IMR-90 (cell line): ENCODE measurements around the gene ASTL. TPM values are rescaled to one million over a fixed set of nuclear protein-coding genes. Genes with fewer than 3 reads are reported as not detected.

Experiments
- ATAC-seq: fragments of 200-7000 bp; cut with Tn5 transposase; 2 replicates; pipeline ENCODE4 v1.9.1; 2020; ENCODE audit warnings: low read depth, mild to moderate bottlenecking, moderate library complexity
- BruUV-seq: library from RNA; stranded (reverse); fragments of 400-500 nt; replicated peaks from 2 replicates; lab custom pipeline; 2021; lab: Mats Ljungman, UMichigan
- CTCF ChIA-PET: fragments of 300-600 bp; formaldehyde crosslinking; extraction: SDS; loops from one replicate; lab custom pipeline; 2021; ENCODE audit warnings: antibody characterized with exemption; lab: Yijun Ruan, JAX
- POLR2A ChIA-PET: fragments of 300-600 bp; sonication (Branson Sonifier 250); formaldehyde crosslinking; loops from one replicate; lab custom pipeline; 2022; ENCODE audit warnings: antibody characterized with exemption; ENCODE audit not compliant: unreplicated experiment; lab: Charles Lee
- DNase-seq: peaks from one replicate; pipeline ENCODE4 v3.0.0; 2013
- H2AFZ ChIP-seq: replicated peaks from 2 replicates; pipeline ENCODE3; 2013; ENCODE audit warnings: low read length, mild to moderate bottlenecking; ENCODE audit not compliant: poor library complexity
- H2AK5ac ChIP-seq: 2 replicates; pipeline ENCODE4 v1.6.1; 2013; ENCODE audit warnings: low read depth, low read length, inconsistent platforms
- H2AK9ac ChIP-seq: replicated peaks from 2 replicates; pipeline ENCODE3; 2013; ENCODE audit warnings: mild to moderate bottlenecking, low read depth, low read length, moderate library complexity; ENCODE audit not compliant: poor library complexity
- H2BK120ac ChIP-seq: 2 replicates; pipeline ENCODE4 v1.6.1; 2013; ENCODE audit warnings: low read depth, low read length, inconsistent platforms
- H2BK15ac ChIP-seq: 3 replicates; pipeline ENCODE4 v1.6.1; 2013; ENCODE audit warnings: low read depth, low read length, inconsistent platforms
- H2BK20ac ChIP-seq: 2 replicates; pipeline ENCODE4 v1.6.1; 2013; ENCODE audit warnings: low read depth, mild to moderate bottlenecking, inconsistent platforms, low read length, moderate library complexity
- H2BK5ac ChIP-seq: 2 replicates; pipeline ENCODE4 v1.6.1; 2013; ENCODE audit warnings: mild to moderate bottlenecking, low read depth, low read length, inconsistent platforms; ENCODE audit not compliant: poor library complexity, severe bottlenecking
- H3K14ac ChIP-seq: replicated peaks from 2 replicates; pipeline ENCODE4 v1.6.1; 2013; ENCODE audit warnings: low read depth, low read length, inconsistent platforms
- H3K18ac ChIP-seq: 2 replicates; pipeline ENCODE4 v1.6.1; 2013; ENCODE audit warnings: low read depth, low read length, control low read depth
- H3K23ac ChIP-seq: 2 replicates; pipeline ENCODE4 v1.6.1; 2013; ENCODE audit warnings: low read depth, low read length, inconsistent platforms
- H3K27ac ChIP-seq: 2 replicates; pipeline ENCODE4 v1.5.1; 2013; ENCODE audit warnings: mild to moderate bottlenecking, control low read depth, low read length; ENCODE audit not compliant: insufficient read depth
- H3K27me3 ChIP-seq: 2 replicates; pipeline ENCODE4 v1.6.1; 2013; ENCODE audit warnings: low read length; ENCODE audit not compliant: control insufficient read depth, insufficient read depth
- H3K36me3 ChIP-seq: 2 replicates; pipeline ENCODE4 v1.6.1; 2013; ENCODE audit warnings: low read length, mixed read lengths; ENCODE audit not compliant: control insufficient read depth, insufficient read depth
- H3K4ac ChIP-seq: 2 replicates; pipeline ENCODE4 v1.6.1; 2013; ENCODE audit warnings: low read depth, low read length, inconsistent platforms
- H3K4me1 ChIP-seq: 2 replicates; pipeline ENCODE4 v1.6.1; 2013; ENCODE audit warnings: low read length, mixed read lengths; ENCODE audit not compliant: control insufficient read depth, insufficient read depth
- H3K4me2 ChIP-seq: 2 replicates; pipeline ENCODE4 v1.6.1; 2013; ENCODE audit warnings: low read depth, mild to moderate bottlenecking, control low read depth, low read length, moderate library complexity
- H3K4me3 ChIP-seq: 2 replicates; pipeline ENCODE4 v1.5.1; 2013; ENCODE audit warnings: low read depth, mild to moderate bottlenecking, control low read depth, low read length, moderate library complexity; ENCODE audit not compliant: insufficient read depth
- H3K56ac ChIP-seq: 2 replicates; pipeline ENCODE4 v1.6.1; 2013; ENCODE audit warnings: low read length, inconsistent platforms; ENCODE audit not compliant: insufficient read depth; ENCODE audit errors: extremely low read depth
- H3K79me1 ChIP-seq, 2 experiments: 2 replicates each; pipeline ENCODE4 v1.6.1; 2013; ENCODE audit warnings: low read length in 2 of 2, inconsistent platforms in 1 of 2, low read depth in 1 of 2
- H3K9ac ChIP-seq: 2 replicates; pipeline ENCODE4 v1.6.1; 2013; ENCODE audit warnings: low read depth, low read length, control low read depth
- H3K9me1 ChIP-seq: 2 replicates; pipeline ENCODE4 v1.6.1; 2013; ENCODE audit warnings: low read length, inconsistent platforms; ENCODE audit not compliant: insufficient read depth
- H3K9me3 ChIP-seq: 2 replicates; pipeline ENCODE4 v1.6.1; 2013; ENCODE audit warnings: low read length; ENCODE audit not compliant: control insufficient read depth, insufficient read depth
- H4K20me1 ChIP-seq: 2 replicates; pipeline ENCODE4 v1.6.1; 2013; ENCODE audit warnings: low read length, inconsistent platforms; ENCODE audit not compliant: insufficient read depth
- H4K5ac ChIP-seq: 2 replicates; pipeline ENCODE4 v1.6.1; 2013; ENCODE audit warnings: mild to moderate bottlenecking, low read depth, low read length, control low read depth
- H4K8ac ChIP-seq, 2 experiments: 2 replicates each; pipeline ENCODE4 v1.6.1; 2013; ENCODE audit warnings: low read depth in 2 of 2, low read length in 2 of 2, control low read depth in 1 of 2, inconsistent platforms in 1 of 2
- H4K91ac ChIP-seq: 2 replicates; pipeline ENCODE4 v1.6.1; 2013; ENCODE audit warnings: low read depth, low read length, inconsistent platforms; ENCODE audit not compliant: insufficient read depth
- BHLHE40 ChIP-seq: fragments of 150-350 bp; IDR thresholded peaks from 2 replicates; pipeline ENCODE4 v1.6.1; 2016; ENCODE audit warnings: mild to moderate bottlenecking, low read depth, low read length
- CEBPB ChIP-seq: IDR thresholded peaks from 2 replicates; pipeline ENCODE4 v1.6.1; 2012; ENCODE audit warnings: low read depth, low read length, improper control_type of control experiment
- CHD1 ChIP-seq: IDR thresholded peaks from 2 replicates; pipeline ENCODE4 v1.6.1; 2012; ENCODE audit warnings: low read depth, low read length, improper control_type of control experiment
- FOS ChIP-seq: fragments of 150-350 bp; IDR thresholded peaks from 2 replicates; pipeline ENCODE4 v1.6.1; 2016; ENCODE audit warnings: low read depth, low read length
- MAZ ChIP-seq: IDR thresholded peaks from 2 replicates; pipeline ENCODE4 v1.6.1; 2012; ENCODE audit warnings: low read depth, mild to moderate bottlenecking, low read length, improper control_type of control experiment, moderate library complexity, borderline replicate concordance
- MXI1 ChIP-seq: IDR thresholded peaks from 2 replicates; pipeline ENCODE4 v1.6.1; 2012; ENCODE audit warnings: low read depth, mild to moderate bottlenecking, low read length, moderate library complexity, borderline replicate concordance
- NFE2L2 ChIP-seq: fragments of 150-350 bp; IDR thresholded peaks from 2 replicates; pipeline ENCODE4 v1.6.1; 2016; ENCODE audit warnings: low read depth, mild to moderate bottlenecking, low read length
- POLR2A ChIP-seq: IDR thresholded peaks from 2 replicates; pipeline ENCODE4 v1.6.1; 2012; ENCODE audit warnings: mild to moderate bottlenecking, low read depth, low read length
- RAD21 ChIP-seq: IDR thresholded peaks from 2 replicates; pipeline ENCODE4 v1.6.1; 2012; ENCODE audit warnings: low read length, improper control_type of control experiment
- RCOR1 ChIP-seq: IDR thresholded peaks from 2 replicates; pipeline ENCODE4 v1.6.1; 2012; ENCODE audit warnings: mild to moderate bottlenecking, low read length, improper control_type of control experiment; ENCODE audit not compliant: insufficient replicate concordance
- RFX5 ChIP-seq: IDR thresholded peaks from 2 replicates; pipeline ENCODE4 v1.8.0; 2012; ENCODE audit warnings: low read depth, mild to moderate bottlenecking, low read length, moderate library complexity
- SMC3 ChIP-seq: fragments of 150-350 bp; IDR thresholded peaks from 2 replicates; pipeline ENCODE4 v1.6.1; 2016; ENCODE audit warnings: low read depth, mild to moderate bottlenecking, antibody characterized with exemption, low read length, moderate library complexity
- WGBS, 2 experiments: methylation state at CpG; one replicate each; pipeline versions ENCODE4 v1.1.5 to v1.1.7; 2013; ENCODE audit warnings: missing lambda C conversion rate in 2 of 2; ENCODE audit not compliant: insufficient read length in 1 of 2; ENCODE audit errors: extremely low coverage in 2 of 2; 5-methylcytosine and 5-hydroxymethylcytosine counted together
- dilution Hi-C: fragments of 300-500 bp; cut with HindIII; formaldehyde crosslinking; loops from one replicate; pipeline ENCODE4 v1.14.3; 2018; ENCODE audit warnings: low sequenced_read_pairs; ENCODE audit not compliant: unreplicated experiment
- in situ Hi-C: fragments of 300-500 bp; cut with MboI; formaldehyde crosslinking; loops from 3 replicates; pipeline ENCODE4 v1.14.3; 2019; ENCODE audit warnings: low sequenced_read_pairs, inconsistent platforms, mixed read lengths
- intact Hi-C: fragments of 100-400 bp; cut with micrococcal nuclease; formaldehyde crosslinking; loops from 2 replicates; pipeline ENCODE4 v1.10.0; 2022
- polyA plus RNA-seq, 3 experiments: library from polyadenylated mRNA; depleted of rRNA; stranded (reverse); fragments of >200 nt; gene quantifications; 2 replicates each; pipeline ENCODE4 v1.2.3, GENCODE V29; 2012; ENCODE audit warnings: low replicate concordance in 1 of 3
- total RNA-seq: library from RNA; depleted of rRNA; stranded (reverse); fragments of >200 nt; gene quantifications from 2 replicates; pipeline ENCODE4 v1.2.3, GENCODE V29; 2012
- TF ChIP-seq, protein P1 (sequence below): conservative IDR thresholded peaks from 2 replicates; pipeline ENCODE4 v1.5.1; 2012; ENCODE audit warnings: mild to moderate bottlenecking, low read depth, low read length, improper control_type of control experiment
- TF ChIP-seq, protein P2 (sequence below): fragments of 150-350 bp; IDR thresholded peaks from 2 replicates; pipeline ENCODE4 v1.6.1; 2016; ENCODE audit warnings: low read depth, mild to moderate bottlenecking, low read length, moderate library complexity, borderline replicate concordance
- TF ChIP-seq, protein P3 (sequence below): fragments of 150-350 bp; IDR thresholded peaks from 2 replicates; pipeline ENCODE4 v1.6.1; 2017; ENCODE audit warnings: mild to moderate bottlenecking, antibody characterized with exemption, low read length, low read depth

Gene ASTL
- total and polyA plus RNA-seq, 2 of the 4 experiments (the other 2 are of a cell fraction) = not detected

DNA sequence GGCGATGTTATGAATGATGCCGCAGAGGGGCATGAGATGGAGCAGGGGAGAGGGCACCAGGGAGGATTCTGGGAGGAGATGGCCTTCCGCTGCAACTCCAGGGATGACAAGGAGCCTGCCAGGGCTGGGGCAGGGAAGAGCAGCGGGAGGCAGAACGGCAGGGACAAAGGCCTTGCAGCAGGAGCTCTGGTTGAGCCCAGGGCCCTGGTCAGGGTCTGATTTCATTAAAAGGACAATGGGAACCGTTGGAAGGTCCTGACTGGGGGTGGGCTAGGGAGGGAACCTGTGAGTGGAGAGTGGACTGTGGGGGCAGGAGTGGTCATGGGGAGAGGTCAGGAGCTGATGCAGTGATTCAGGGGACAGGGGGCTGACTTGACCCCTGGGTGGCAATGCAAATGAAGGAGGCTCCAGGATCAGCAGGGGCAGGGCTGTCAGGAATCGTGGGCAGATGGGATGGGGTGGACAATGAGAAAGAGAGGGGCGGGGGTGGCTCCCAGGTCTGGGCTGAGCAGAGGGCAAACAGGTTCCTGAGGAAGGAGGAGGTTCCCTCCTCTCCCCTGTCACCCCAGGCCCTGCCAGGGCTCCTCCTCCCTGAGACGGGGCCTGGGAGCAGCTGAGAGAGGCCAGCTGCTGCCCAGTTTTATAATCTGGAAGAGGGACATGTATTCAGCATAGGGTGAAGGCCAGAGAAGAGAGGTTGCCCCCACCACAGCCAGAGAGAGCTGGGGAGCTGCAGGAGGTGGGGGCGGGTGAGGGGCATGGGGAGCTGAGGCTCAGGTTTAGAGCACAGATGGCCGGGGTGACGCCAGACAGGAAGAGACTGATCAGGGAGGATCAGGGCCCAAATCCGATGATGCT is 14.2 kb upstream of the ASTL start:
- CTCF ChIA-PET = no interaction called here
- dilution Hi-C loops (no loop called here), intact Hi-C loops (no loop called here), in situ Hi-C loops (no loop called here)
- H3K36me3 ChIP-seq = no peaks in the 10 kb centered on the region
- H3K18ac ChIP-seq = no peak overlapping the region
- BruUV-seq = no TSS peak
- no peak overlapping the region for H3K4me3 ChIP-seq
- no peak for ATAC-seq
- H2BK15ac ChIP-seq = no peak overlapping the region
- H3K14ac ChIP-seq = no peak overlapping the region
- H4K8ac ChIP-seq = no peak overlapping the region
- no peak overlapping the region for H4K91ac ChIP-seq
- no peaks in the 10 kb centered on the region for H3K79me1 ChIP-seq
- peak overlapping the region; percentile 29 for H2AFZ ChIP-seq
- no peak overlapping the region for H3K56ac ChIP-seq
- H3K27me3 ChIP-seq = peaks cover 5% of the 10 kb centered on the region; the same call in 1 of the 2 replicates
- no peak overlapping the region for H4K5ac ChIP-seq
- H4K20me1 ChIP-seq = no peaks in the 10 kb centered on the region
- H2AK5ac ChIP-seq = no peak overlapping the region
- H2BK5ac ChIP-seq = no peak overlapping the region
- H3K27ac ChIP-seq = no peak overlapping the region
- H2AK9ac ChIP-seq = no peak overlapping the region
- no peaks in the 10 kb centered on the region for H3K9me3 ChIP-seq
- DNase-seq = no peak
- H2BK120ac ChIP-seq = no peak overlapping the region
- 71% methylated on average over 9 of the region's 13 CpGs; no CpG with 5 or more reads in 1 of the 2 experiments for WGBS, 2 experiments
- H2BK20ac ChIP-seq = no peak overlapping the region
- peaks cover 5% of the 10 kb centered on the region; the same call in 1 of the 2 replicates for H3K4me1 ChIP-seq
- POLR2A ChIA-PET = no interaction called here
- H3K9me1 ChIP-seq = no peaks in the 10 kb centered on the region
- H3K23ac ChIP-seq = no peak overlapping the region
- H3K9ac ChIP-seq = no peak overlapping the region
- H3K4me2 ChIP-seq = no peak overlapping the region
- no peak overlapping the region for H3K4ac ChIP-seq
- TF ChIP-seq NFE2L2 (no peak), CEBPB (no peak), BHLHE40 (no peak), CHD1 (no peak), MXI1 (no peak), POLR2A (no peak), RFX5 (no peak), SMC3 (no peak), FOS (no peak), RCOR1 (no peak), MAZ (no peak), RAD21 (no peak)
- TF ChIP-seq, protein P1, sequence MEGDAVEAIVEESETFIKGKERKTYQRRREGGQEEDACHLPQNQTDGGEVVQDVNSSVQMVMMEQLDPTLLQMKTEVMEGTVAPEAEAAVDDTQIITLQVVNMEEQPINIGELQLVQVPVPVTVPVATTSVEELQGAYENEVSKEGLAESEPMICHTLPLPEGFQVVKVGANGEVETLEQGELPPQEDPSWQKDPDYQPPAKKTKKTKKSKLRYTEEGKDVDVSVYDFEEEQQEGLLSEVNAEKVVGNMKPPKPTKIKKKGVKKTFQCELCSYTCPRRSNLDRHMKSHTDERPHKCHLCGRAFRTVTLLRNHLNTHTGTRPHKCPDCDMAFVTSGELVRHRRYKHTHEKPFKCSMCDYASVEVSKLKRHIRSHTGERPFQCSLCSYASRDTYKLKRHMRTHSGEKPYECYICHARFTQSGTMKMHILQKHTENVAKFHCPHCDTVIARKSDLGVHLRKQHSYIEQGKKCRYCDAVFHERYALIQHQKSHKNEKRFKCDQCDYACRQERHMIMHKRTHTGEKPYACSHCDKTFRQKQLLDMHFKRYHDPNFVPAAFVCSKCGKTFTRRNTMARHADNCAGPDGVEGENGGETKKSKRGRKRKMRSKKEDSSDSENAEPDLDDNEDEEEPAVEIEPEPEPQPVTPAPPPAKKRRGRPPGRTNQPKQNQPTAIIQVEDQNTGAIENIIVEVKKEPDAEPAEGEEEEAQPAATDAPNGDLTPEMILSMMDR = no peak
- TF ChIP-seq, protein P2, sequence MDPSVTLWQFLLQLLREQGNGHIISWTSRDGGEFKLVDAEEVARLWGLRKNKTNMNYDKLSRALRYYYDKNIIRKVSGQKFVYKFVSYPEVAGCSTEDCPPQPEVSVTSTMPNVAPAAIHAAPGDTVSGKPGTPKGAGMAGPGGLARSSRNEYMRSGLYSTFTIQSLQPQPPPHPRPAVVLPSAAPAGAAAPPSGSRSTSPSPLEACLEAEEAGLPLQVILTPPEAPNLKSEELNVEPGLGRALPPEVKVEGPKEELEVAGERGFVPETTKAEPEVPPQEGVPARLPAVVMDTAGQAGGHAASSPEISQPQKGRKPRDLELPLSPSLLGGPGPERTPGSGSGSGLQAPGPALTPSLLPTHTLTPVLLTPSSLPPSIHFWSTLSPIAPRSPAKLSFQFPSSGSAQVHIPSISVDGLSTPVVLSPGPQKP = no peak
- TF ChIP-seq, protein P3, sequence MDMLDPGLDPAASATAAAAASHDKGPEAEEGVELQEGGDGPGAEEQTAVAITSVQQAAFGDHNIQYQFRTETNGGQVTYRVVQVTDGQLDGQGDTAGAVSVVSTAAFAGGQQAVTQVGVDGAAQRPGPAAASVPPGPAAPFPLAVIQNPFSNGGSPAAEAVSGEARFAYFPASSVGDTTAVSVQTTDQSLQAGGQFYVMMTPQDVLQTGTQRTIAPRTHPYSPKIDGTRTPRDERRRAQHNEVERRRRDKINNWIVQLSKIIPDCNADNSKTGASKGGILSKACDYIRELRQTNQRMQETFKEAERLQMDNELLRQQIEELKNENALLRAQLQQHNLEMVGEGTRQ = no peak
